Measurements from ENCODE around the gene NHLRC1.

DNA sequence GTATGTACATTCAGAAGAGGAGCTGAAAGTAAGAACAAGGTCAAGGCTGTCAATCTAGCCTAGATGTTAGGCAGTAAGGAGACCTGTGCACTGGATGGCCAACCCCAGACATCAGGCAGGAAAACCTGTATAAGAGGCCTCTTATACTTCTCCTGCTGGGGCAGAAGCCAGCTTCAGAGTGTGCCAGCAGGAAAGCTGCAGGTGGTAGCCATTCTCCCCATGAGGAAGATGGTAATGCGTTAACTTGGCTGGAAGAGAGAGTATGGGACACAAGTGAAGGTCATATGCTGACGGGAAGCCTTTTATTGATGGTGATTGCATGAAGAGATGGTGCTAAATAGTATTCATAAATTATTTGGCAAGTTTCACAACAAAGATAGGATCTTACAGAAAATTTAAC, 20.6 kb downstream of the NHLRC1 start:
- TF ChIP-seq, protein P1, sequence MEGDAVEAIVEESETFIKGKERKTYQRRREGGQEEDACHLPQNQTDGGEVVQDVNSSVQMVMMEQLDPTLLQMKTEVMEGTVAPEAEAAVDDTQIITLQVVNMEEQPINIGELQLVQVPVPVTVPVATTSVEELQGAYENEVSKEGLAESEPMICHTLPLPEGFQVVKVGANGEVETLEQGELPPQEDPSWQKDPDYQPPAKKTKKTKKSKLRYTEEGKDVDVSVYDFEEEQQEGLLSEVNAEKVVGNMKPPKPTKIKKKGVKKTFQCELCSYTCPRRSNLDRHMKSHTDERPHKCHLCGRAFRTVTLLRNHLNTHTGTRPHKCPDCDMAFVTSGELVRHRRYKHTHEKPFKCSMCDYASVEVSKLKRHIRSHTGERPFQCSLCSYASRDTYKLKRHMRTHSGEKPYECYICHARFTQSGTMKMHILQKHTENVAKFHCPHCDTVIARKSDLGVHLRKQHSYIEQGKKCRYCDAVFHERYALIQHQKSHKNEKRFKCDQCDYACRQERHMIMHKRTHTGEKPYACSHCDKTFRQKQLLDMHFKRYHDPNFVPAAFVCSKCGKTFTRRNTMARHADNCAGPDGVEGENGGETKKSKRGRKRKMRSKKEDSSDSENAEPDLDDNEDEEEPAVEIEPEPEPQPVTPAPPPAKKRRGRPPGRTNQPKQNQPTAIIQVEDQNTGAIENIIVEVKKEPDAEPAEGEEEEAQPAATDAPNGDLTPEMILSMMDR (IDR thresholded peaks at IDR 0.05): no peak
- no peak for TF ChIP-seq POLR2A (IDR thresholded peaks at IDR 0.05)
